Body of pancreas (tissue), 4 donors: ENCODE data around the gene GCKR.
A peak's percentile ranks its signal among the peaks of the same experiment; 100 is the strongest.

ENCODE experiments used
- POLR2A ChIP-seq, 3 donors: fragments of 450-650 bp; IDR thresholded peaks; one replicate each; pipeline ENCODE4 v1.6.1; 2016; ENCODE audit warnings: antibody characterized with exemption in 3 of 3, mild to moderate bottlenecking in 2 of 3
- TF ChIP-seq, protein P1 (sequence below), 7 experiments: fragments of 450-650 bp in 4 of 7; fragments of 200-600 bp in 3 of 7; sonication (generic) in 3 of 7; IDR thresholded peaks; one replicate each; pipeline ENCODE4 v1.5.1; 2016 to 2019; ENCODE audit warnings: antibody characterized with exemption in 7 of 7

DNA sequence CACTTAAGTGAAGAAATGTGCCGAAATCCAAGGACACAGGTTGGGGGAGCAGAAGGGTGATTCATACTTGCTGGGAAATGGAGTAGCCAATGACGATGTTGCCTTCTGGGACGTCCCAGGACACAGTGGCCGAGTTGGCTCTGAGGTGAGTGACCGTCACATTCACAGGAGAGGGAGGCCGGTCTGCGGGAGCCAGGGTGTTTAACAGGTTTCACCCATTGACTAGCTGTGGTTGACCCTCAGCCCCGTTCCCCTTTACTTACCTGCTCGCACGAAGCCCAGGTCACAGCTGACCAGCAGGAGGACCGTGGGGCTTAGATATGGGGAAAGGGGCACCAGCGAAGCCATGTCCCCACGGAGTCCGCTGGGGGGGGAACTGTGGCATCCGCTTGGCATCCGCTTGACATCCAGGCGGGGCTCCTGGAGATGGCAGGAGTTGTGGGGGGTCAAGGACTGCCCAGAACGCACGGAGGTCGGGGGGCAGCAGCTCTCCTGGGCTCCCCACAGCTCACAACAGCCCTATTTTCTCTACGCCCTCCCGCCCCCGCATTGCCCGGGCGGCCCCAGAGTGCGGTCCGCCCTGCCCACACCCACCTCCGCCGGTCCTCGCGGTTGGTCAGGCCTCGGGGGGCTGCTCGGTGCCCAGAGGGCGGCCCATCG is 2.2 kb upstream of the GCKR start:
- TF ChIP-seq POLR2A (IDR thresholded peaks at IDR 0.05): peak; percentile 48 to 81 (median 77)
- TF ChIP-seq, protein P1, sequence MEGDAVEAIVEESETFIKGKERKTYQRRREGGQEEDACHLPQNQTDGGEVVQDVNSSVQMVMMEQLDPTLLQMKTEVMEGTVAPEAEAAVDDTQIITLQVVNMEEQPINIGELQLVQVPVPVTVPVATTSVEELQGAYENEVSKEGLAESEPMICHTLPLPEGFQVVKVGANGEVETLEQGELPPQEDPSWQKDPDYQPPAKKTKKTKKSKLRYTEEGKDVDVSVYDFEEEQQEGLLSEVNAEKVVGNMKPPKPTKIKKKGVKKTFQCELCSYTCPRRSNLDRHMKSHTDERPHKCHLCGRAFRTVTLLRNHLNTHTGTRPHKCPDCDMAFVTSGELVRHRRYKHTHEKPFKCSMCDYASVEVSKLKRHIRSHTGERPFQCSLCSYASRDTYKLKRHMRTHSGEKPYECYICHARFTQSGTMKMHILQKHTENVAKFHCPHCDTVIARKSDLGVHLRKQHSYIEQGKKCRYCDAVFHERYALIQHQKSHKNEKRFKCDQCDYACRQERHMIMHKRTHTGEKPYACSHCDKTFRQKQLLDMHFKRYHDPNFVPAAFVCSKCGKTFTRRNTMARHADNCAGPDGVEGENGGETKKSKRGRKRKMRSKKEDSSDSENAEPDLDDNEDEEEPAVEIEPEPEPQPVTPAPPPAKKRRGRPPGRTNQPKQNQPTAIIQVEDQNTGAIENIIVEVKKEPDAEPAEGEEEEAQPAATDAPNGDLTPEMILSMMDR (IDR thresholded peaks at IDR 0.05): no peak
